OCI-LY3 (cell line): Measurements from ENCODE around the gene JMJD6.
"Not testable (repeated sequence)": the region's sequence is repeated elsewhere in the genome, so short reads cannot be mapped to it uniquely, and the experiment has no call there.

Experiments used
- H2AFZ ChIP-seq: fragments of 200-600, 300-600 bp; shearing (Covaris generic); 2 replicates; pipeline ENCODE4 v1.6.0; 2014; ENCODE audit warnings: antibody characterized with exemption, low read depth, low read length
- H3K27ac ChIP-seq: fragments of 200-600, 300-600 bp; sonication (generic); 2 replicates; pipeline ENCODE4 v1.5.1; 2014; ENCODE audit warnings: mild to moderate bottlenecking, low read length, moderate library complexity, mixed read lengths
- H3K27me3 ChIP-seq: fragments of 200-600, 300-600 bp; sonication (generic); 2 replicates; pipeline ENCODE4 v1.6.1; 2014; ENCODE audit warnings: low read depth, low read length, mixed read lengths
- H3K36me3 ChIP-seq: fragments of 200-600, 300-600 bp; sonication (generic); replicated peaks from 2 replicates; pipeline ENCODE3; 2014; ENCODE audit warnings: low read depth, low read length, mixed read lengths
- H3K4me1 ChIP-seq: fragments of 300-600, 200-600 bp; sonication (generic); 2 replicates; pipeline ENCODE4 v1.6.1; 2014; ENCODE audit warnings: low read length, mixed read lengths
- H3K4me2 ChIP-seq: fragments of 200-600, 300-600 bp; sonication (generic); 2 replicates; pipeline ENCODE4 v1.6.1; 2014; ENCODE audit warnings: low read length, mixed read lengths
- H3K4me3 ChIP-seq: fragments of 300-600, 200-600 bp; sonication (generic); 2 replicates; pipeline ENCODE4 v1.5.1; 2014; ENCODE audit warnings: antibody characterized with exemption, mild to moderate bottlenecking, low read length, moderate library complexity
- H3K79me2 ChIP-seq: fragments of 300-600, 200-600 bp; shearing (Covaris generic); 2 replicates; pipeline ENCODE4 v1.6.1; 2014; ENCODE audit warnings: mild to moderate bottlenecking, low read length, mixed read lengths
- H3K9ac ChIP-seq: fragments of 300-600, 200-600 bp; shearing (Covaris generic); 2 replicates; pipeline ENCODE4 v1.6.0; 2014; ENCODE audit warnings: mild to moderate bottlenecking, low read length, moderate library complexity
- H3K9me3 ChIP-seq: fragments of 200-600, 300-600 bp; shearing (Covaris generic); 2 replicates; pipeline ENCODE4 v1.6.1; 2014; ENCODE audit warnings: low read length, mixed read lengths; ENCODE audit not compliant: insufficient read depth
- H4K20me1 ChIP-seq: fragments of 200-600, 300-600 bp; sonication (generic); 2 replicates; pipeline ENCODE4 v1.6.1; 2016; ENCODE audit warnings: low read length, mixed read lengths; ENCODE audit not compliant: insufficient read depth
- CTCF ChIP-seq: fragments of 200-600, 300-600 bp; sonication (generic); IDR thresholded peaks from 2 replicates; pipeline ENCODE4 v1.5.1; 2014; ENCODE audit warnings: antibody characterized with exemption, low read length, low read depth
- EZH2phosphoT487 ChIP-seq: fragments of 200-600 bp; shearing (Covaris generic); IDR thresholded peaks from 2 replicates; pipeline ENCODE4 v1.6.1; 2018; ENCODE audit warnings: antibody characterized with exemption, mixed run types, low read depth

Gene JMJD6

DNA sequence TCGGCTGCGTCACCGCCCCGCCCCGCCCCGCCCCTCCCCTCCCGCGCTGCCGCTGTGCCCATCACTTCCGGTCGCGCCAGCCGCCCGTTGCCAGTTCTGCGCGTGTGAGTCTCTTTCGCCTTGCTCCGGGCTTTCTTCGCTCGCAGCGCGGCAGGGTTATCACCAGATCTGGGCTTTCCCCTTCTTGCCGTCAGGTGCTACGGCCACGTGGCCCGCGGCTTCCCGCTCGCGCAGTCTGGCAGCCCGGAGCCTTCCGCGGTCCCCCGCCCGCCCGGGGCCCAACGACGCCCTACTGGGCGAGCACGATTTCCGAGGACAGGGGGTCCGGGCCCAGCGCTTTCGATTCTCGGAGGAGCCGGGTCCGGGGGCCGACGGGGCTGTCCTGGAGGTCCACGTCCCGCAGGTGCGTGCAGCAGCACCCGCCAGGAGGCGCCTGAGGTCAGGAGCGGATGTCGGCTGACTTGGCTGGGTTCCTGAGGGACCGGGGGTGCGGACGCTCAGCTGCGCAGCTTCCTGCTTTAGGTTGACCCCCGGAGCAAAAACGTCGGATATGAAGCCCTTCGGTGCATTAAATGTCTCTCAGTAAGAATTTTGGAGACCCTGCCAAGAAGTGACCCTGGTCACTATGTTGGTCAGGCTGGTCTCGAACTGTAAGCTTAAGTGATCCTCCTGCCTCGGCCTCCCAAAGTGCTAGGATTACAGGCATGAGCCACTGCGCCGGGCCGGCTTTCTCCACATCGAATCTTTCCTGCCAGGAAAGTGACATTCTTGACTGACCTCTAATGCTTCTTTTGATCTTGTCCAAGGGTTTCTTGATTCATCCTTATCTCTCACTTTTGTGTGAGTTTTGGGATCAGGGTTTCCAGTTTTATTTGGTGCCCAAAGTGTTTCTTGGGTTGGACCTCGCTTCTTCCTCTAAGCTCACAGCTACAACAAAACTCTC is 641 bp upstream of the JMJD6 start, which contains the start of gene METTL23:
METTL23 (plus strand) TSS at position 64 of the 943 bp plus-strand sequence. CDS start 2,872 bp downstream, outside the sequence.
- peak; percentile 74 for TF ChIP-seq CTCF
- TF ChIP-seq EZH2phosphoT487: no peak
- Histone ChIP-seq H3K36me3 (peaks cover 29% of the 10 kb centered on the region), H3K27ac (peak within 1 kb of the TSS; percentile 95), H3K9ac (peak within 1 kb of the TSS; percentile 91), H3K79me2 (peaks cover 75% of the 10 kb centered on the region), H3K4me3 (peak within 1 kb of the TSS; percentile 87), H2AFZ (peak within 1 kb of the TSS; percentile 40; the same call in 1 of the 2 replicates), H3K9me3 (no peaks in the 10 kb centered on the region), H3K4me1 (peaks cover 8% of the 10 kb centered on the region), H4K20me1 (peaks cover 11% of the 10 kb centered on the region; the same call in 1 of the 2 replicates), H3K4me2 (peak within 1 kb of the TSS; percentile 85), H3K27me3 (no peaks in the 10 kb centered on the region)

DNA sequence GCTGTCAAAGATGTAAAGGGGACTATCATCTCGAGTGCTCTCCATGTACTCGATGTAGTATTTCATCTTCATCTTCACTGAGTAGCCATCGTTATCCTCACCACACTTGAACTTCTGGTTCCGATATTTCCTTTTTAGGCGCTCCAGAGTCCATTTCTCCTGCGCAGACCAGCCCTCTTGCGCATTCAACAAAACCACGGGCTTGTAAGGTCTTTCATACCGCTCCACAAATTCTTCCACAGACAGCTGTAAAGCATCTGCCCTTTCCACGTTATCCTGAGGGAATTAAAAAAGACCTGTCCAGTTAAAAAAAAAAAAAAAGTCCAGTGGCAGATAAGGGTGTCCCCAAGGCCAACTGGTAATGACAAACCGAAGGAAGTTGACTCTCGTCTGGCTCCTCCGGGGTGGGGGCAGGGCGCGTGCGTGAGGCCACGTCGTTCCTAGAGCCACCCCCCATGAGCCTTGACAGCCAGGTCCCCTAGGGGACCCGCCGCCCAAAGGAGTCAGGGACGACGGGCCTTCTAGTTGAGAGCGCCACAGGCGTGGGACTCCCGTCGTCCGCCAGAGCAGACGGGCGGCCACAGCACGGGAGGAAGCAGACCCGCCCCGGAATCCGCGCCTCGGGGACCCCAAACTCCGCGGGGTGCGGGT is 701 bp downstream of the JMJD6 start:
- H4K20me1 ChIP-seq: 0 out of 2 replicates have a peak, but pooled peaks cover 4% of the 10 kb centered on the region
- peak overlapping the region; percentile 68 for H3K4me2 ChIP-seq
- H3K4me1 ChIP-seq: peaks cover 8% of the 10 kb centered on the region
- H3K36me3 ChIP-seq: peaks cover 34% of the 10 kb centered on the region
- peaks cover 64% of the 10 kb centered on the region for H3K79me2 ChIP-seq
- H3K27me3 ChIP-seq: no peaks in the 10 kb centered on the region
- no peaks in the 10 kb centered on the region for H3K9me3 ChIP-seq
- peak overlapping the region; percentile 87 for H3K4me3 ChIP-seq
- no peak for TF ChIP-seq EZH2phosphoT487
- TF ChIP-seq CTCF: no peak
- H3K27ac ChIP-seq: peak overlapping the region; percentile 95
- peak overlapping the region; percentile 86 for H3K9ac ChIP-seq
- peak overlapping the region; percentile 40; the same call in 1 of the 2 replicates for H2AFZ ChIP-seq

GRCh38 chr17:76723812-76724211 is 2.6 kb downstream of the JMJD6 start:
- Histone ChIP-seq H3K36me3 (peaks cover 44% of the 10 kb centered on the region), H3K79me2 (peaks cover 46% of the 10 kb centered on the region)

DNA sequence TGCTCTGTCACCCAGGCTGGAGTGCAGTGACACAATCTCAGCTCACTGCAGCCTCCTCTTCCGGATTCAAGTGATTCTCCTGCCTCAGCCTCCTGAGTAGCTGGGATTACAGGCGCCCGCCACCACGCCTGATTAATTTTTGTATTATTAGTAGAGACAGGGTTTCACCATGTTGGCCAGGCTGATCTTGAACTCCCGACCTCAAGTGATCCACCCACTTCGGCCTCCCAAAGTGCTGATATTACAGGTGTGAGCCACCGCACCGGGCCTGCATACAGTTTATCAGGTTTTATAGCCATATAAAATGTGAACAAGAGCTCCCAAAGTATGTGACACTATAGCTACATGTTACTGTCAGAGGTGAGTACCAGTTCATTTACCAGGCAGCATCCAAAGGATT is 3.4 kb downstream of the JMJD6 start:
- H4K20me1 ChIP-seq, H2AFZ ChIP-seq, H3K9me3 ChIP-seq, H3K4me3 ChIP-seq, H3K4me1 ChIP-seq, H3K27me3 ChIP-seq, H3K27ac ChIP-seq, H3K9ac ChIP-seq, H3K4me2 ChIP-seq: not testable (repeated sequence)
- Histone ChIP-seq H3K79me2 (peaks cover 38% of the 10 kb centered on the region), H3K36me3 (peaks cover 52% of the 10 kb centered on the region)

More at GRCh38 chr17:76723812-76724211, 2.6 kb downstream of the JMJD6 start:
- H2AFZ ChIP-seq: no peak overlapping the region
- peaks cover 8% of the 10 kb centered on the region for H3K4me1 ChIP-seq
- no peak overlapping the region for H3K4me3 ChIP-seq
- H3K9me3 ChIP-seq: no peaks in the 10 kb centered on the region
- no peak overlapping the region for H3K9ac ChIP-seq
- no peak for TF ChIP-seq CTCF
- TF ChIP-seq EZH2phosphoT487: no peak
- no peaks in the 10 kb centered on the region for H3K27me3 ChIP-seq
- H3K4me2 ChIP-seq: no peak overlapping the region
- H4K20me1 ChIP-seq: no peaks in the 10 kb centered on the region
- no peak overlapping the region for H3K27ac ChIP-seq
